Measurements from ENCODE around the gene MND1.

DNA sequence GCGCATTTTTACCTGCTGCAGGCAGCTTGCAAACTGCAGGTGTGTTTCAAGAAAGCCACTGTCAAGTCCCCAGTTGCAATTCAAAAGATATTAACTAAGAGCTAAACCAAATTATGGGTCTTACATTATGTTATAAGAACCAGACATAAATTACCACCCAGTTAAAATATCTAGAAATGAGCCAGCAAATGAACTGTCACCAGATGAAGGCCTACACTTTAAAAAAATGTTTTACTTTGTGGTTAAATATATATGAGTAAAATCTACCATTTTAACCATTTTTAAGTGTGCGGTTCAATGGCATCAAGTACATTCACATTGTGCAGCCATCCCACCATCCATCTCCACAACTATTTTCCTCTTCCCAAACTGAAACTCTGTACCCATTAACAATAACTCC, 89.7 kb downstream of the MND1 start:
- TF ChIP-seq, protein P1, sequence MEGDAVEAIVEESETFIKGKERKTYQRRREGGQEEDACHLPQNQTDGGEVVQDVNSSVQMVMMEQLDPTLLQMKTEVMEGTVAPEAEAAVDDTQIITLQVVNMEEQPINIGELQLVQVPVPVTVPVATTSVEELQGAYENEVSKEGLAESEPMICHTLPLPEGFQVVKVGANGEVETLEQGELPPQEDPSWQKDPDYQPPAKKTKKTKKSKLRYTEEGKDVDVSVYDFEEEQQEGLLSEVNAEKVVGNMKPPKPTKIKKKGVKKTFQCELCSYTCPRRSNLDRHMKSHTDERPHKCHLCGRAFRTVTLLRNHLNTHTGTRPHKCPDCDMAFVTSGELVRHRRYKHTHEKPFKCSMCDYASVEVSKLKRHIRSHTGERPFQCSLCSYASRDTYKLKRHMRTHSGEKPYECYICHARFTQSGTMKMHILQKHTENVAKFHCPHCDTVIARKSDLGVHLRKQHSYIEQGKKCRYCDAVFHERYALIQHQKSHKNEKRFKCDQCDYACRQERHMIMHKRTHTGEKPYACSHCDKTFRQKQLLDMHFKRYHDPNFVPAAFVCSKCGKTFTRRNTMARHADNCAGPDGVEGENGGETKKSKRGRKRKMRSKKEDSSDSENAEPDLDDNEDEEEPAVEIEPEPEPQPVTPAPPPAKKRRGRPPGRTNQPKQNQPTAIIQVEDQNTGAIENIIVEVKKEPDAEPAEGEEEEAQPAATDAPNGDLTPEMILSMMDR (IDR thresholded peaks at IDR 0.05) = no peak
- no peak for TF ChIP-seq POLR2A (IDR thresholded peaks at IDR 0.05)

Data from heart left ventricle (tissue), 13 donors.